ENCODE data around the gene DPYSL5. TPM values are rescaled to one million over a fixed set of nuclear protein-coding genes. Genes with fewer than 3 reads are reported as not detected.

The DPYSL5 gene
- total and polyA plus RNA-seq, 2 donors from 2014 or later = not detected

GRCh38 chr2:26887151-26887550, 39.2 kb downstream of the DPYSL5 start:
- Histone ChIP-seq H3K4me1 (ENCODE audit: control insufficient read depth in 2 of 3, insufficient read depth in 2 of 3, low read depth in 1 of 3, low read length in 3 of 3) (no peaks in the 10 kb centered on the region), H3K27ac (ENCODE audit: low read depth in 2 of 2, low read length in 2 of 2) (no peak overlapping the region), H3K27me3 (ENCODE audit: control insufficient read depth, insufficient read depth, low read length) (no peaks in the 10 kb centered on the region), H3K36me3 (ENCODE audit: control insufficient read depth in 2 of 3, insufficient read depth in 3 of 3, low read length in 3 of 3) (no peaks in the 10 kb centered on the region), H3K4me3 (ENCODE audit: low read length in 3 of 3) (no peak overlapping the region), H3K9me3 (ENCODE audit: control insufficient read depth in 2 of 3, insufficient read depth in 1 of 3, low read length in 3 of 3) (no peaks in the 10 kb centered on the region), H3K9ac (ENCODE audit: low read length in 3 of 3) (no peak overlapping the region)
- TF ChIP-seq, protein P1, sequence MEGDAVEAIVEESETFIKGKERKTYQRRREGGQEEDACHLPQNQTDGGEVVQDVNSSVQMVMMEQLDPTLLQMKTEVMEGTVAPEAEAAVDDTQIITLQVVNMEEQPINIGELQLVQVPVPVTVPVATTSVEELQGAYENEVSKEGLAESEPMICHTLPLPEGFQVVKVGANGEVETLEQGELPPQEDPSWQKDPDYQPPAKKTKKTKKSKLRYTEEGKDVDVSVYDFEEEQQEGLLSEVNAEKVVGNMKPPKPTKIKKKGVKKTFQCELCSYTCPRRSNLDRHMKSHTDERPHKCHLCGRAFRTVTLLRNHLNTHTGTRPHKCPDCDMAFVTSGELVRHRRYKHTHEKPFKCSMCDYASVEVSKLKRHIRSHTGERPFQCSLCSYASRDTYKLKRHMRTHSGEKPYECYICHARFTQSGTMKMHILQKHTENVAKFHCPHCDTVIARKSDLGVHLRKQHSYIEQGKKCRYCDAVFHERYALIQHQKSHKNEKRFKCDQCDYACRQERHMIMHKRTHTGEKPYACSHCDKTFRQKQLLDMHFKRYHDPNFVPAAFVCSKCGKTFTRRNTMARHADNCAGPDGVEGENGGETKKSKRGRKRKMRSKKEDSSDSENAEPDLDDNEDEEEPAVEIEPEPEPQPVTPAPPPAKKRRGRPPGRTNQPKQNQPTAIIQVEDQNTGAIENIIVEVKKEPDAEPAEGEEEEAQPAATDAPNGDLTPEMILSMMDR (IDR thresholded peaks at IDR 0.05; ENCODE audit: borderline replicate concordance, extremely low read depth, insufficient read depth) = no peak
- FAIRE-seq = no peak
- no peak for DNase-seq
- intact Hi-C loops (cut with DNase I) = no loop called here

DNA sequence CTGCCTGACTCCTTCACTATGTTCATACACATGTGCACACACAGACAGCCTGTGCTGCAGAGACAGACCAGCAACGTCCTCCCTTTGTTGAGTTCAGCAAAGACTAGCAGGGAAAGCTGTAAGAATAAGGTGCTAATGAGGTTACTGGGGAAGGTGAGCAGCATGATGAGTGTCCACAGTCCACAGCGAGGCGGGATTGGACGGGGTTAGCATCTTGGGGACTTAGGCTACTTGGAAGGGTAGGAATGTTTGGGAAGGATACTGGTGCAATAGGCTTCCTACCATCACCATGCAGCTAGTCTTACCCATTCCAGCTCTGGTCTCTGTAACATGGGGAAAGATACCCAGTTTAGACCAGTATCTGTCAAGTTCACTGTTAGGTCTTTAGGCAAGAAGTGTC, 41.9 kb downstream of the DPYSL5 start:
- H3K27me3 ChIP-seq (ENCODE audit: control insufficient read depth, insufficient read depth, low read length) = no peaks in the 10 kb centered on the region
- no peak overlapping the region for H3K9ac ChIP-seq (ENCODE audit: low read length in 3 of 3)
- H3K36me3 ChIP-seq (ENCODE audit: control insufficient read depth in 2 of 3, insufficient read depth in 3 of 3, low read length in 3 of 3) = no peaks in the 10 kb centered on the region
- H3K4me3 ChIP-seq (ENCODE audit: low read length in 3 of 3) = no peak overlapping the region
- H3K9me3 ChIP-seq (ENCODE audit: control insufficient read depth in 2 of 3, insufficient read depth in 1 of 3, low read length in 3 of 3) = no peaks in the 10 kb centered on the region
- TF ChIP-seq, protein P1 (IDR thresholded peaks at IDR 0.05; ENCODE audit: borderline replicate concordance, extremely low read depth, insufficient read depth) = no peak
- FAIRE-seq = no peak
- no peak for DNase-seq
- intact Hi-C loops (cut with DNase I) = no loop called here
- no peak overlapping the region for H3K27ac ChIP-seq (ENCODE audit: low read depth in 2 of 2, low read length in 2 of 2)
- H3K4me1 ChIP-seq (ENCODE audit: control insufficient read depth in 2 of 3, insufficient read depth in 2 of 3, low read depth in 1 of 3, low read length in 3 of 3) = no peaks in the 10 kb centered on the region

DNA sequence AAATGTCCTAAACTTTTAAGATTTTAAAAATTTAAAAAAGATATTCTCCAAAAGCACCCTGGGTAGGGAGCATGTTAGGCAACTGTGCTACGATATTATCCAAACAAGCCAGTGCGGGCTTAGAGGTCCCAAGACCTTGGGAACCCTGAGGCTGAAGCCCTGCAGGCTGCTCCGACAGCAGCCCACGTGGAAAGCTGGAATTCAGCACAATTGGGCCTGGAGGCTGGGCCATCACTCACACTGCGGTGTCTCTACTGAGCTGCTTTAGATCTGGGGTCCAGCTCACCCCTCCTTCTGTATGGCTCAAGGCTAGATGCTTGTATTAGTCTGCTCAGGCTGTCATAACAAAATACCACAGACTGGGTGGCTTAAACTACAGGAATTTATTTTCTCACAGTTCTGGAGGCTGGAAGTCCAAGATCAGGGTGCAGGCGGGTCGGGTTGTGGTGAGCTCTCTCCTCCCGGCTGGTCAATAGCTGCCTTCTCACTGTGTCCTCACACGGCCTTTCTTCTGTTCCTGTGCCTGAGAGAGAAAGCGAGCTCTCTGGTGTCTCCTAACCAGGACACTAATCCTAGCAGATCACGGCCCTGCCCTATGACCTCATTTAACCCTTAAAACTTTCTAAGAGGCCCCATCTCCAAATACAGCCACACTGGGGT, 42.5 kb downstream of the DPYSL5 start:
- intact Hi-C loops (cut with DNase I) = no loop called here
- no peaks in the 10 kb centered on the region for H3K27me3 ChIP-seq (ENCODE audit: control insufficient read depth, insufficient read depth, low read length)
- no peak overlapping the region for H3K9ac ChIP-seq (ENCODE audit: low read length in 3 of 3)
- TF ChIP-seq, protein P1 (IDR thresholded peaks at IDR 0.05; ENCODE audit: borderline replicate concordance, extremely low read depth, insufficient read depth) = no peak
- no peak overlapping the region for H3K27ac ChIP-seq (ENCODE audit: low read depth in 2 of 2, low read length in 2 of 2)
- peaks cover 0 to 6% (median 0%) of the 10 kb centered on the region in 3 donors for H3K9me3 ChIP-seq (ENCODE audit: control insufficient read depth in 2 of 3, insufficient read depth in 1 of 3, low read length in 3 of 3)
- no peaks in the 10 kb centered on the region for H3K4me1 ChIP-seq (ENCODE audit: control insufficient read depth in 2 of 3, insufficient read depth in 2 of 3, low read depth in 1 of 3, low read length in 3 of 3)
- FAIRE-seq (no peak), DNase-seq (no peak)
- H3K36me3 ChIP-seq (ENCODE audit: control insufficient read depth in 2 of 3, insufficient read depth in 3 of 3, low read length in 3 of 3) = no peaks in the 10 kb centered on the region
- no peak overlapping the region for H3K4me3 ChIP-seq (ENCODE audit: low read length in 3 of 3)

GRCh38 chr2:26892133-26892532, 44.2 kb downstream of the DPYSL5 start:
- no peak for FAIRE-seq
- H3K36me3 ChIP-seq (ENCODE audit: control insufficient read depth in 2 of 3, insufficient read depth in 3 of 3, low read length in 3 of 3) = no peaks in the 10 kb centered on the region
- intact Hi-C loops (cut with DNase I) = no loop called here
- no peaks in the 10 kb centered on the region for H3K4me1 ChIP-seq (ENCODE audit: control insufficient read depth in 2 of 3, insufficient read depth in 2 of 3, low read depth in 1 of 3, low read length in 3 of 3)
- H3K9ac ChIP-seq (ENCODE audit: low read length in 3 of 3) = no peak overlapping the region
- H3K27ac ChIP-seq (ENCODE audit: low read depth in 2 of 2, low read length in 2 of 2) = no peak overlapping the region
- DNase-seq = no peak
- TF ChIP-seq, protein P1 (IDR thresholded peaks at IDR 0.05; ENCODE audit: borderline replicate concordance, extremely low read depth, insufficient read depth) = no peak
- H3K27me3 ChIP-seq (ENCODE audit: control insufficient read depth, insufficient read depth, low read length) = no peaks in the 10 kb centered on the region
- no peak overlapping the region for H3K4me3 ChIP-seq (ENCODE audit: low read length in 3 of 3)
- peaks cover 0 to 6% (median 0%) of the 10 kb centered on the region in 3 donors for H3K9me3 ChIP-seq (ENCODE audit: control insufficient read depth in 2 of 3, insufficient read depth in 1 of 3, low read length in 3 of 3)

Measured in kidney (tissue), 14 donors.